Stimulated activated CD4-positive, alpha-beta T cell treated with anti-CD3 and anti-CD28 coated beads, TNF-alpha, amount 100 ng/mL, for 1 hour (primary cell): ENCODE data around the gene NPHP4.

Experiments used
- DNase-seq, 3 donors: peaks; one replicate each; pipeline ENCODE4 v3.0.0-alpha.2; 2020; ENCODE audit warnings: low read depth in 3 of 3, low spot score in 1 of 3

The NPHP4 gene

GRCh38 chr1:5991381-5992025 is 722 bp downstream of the NPHP4 start:
- peak in 1 of 3 donors; percentile 30 for DNase-seq

DNA sequence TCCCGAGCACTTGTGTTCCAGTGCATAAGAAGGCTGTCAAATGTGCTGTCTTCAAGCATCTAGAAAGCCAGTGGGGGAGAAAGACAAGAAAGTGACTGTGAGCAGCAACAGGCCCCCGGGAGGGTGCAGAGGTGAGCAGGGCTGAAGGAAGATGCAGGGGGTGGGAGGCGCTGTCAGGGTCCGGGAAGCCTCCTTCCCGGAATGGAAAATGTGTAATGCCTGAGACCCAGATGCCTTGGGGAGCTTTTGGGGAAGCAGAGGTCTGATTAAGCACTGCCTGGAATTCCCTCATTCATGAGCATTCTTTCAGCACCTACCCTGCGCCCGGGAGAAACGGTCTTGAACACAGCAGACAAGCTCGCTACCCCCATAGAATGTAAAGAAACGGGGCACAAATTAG is 1.3 kb downstream of the NPHP4 start:
- DNase-seq, result no peak

DNA sequence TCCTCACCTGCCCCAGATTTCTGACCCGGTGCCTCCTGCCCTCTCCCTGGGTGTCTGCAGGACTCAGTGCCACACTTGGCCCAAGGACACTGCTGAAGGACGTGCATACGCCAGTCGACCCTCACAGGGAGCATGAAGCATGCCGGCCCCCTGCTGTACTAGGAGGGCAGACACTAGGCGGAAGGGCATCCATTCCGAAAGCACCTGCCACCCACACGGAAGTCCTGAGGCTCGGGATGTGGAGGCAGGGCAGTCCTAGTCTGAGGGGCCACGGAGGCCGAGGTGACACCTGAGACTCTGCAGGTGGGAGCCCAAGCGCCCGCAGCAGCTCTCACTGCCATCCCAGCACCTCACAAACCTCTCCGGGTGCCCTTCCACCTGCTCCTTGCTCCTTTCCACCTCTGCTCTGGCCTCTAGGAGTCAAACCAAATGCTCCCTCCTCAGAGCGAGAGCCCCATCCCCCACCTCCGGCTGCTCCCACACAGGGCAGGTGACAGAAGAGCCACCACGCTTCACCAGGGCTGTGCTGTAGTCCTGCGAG is 2.4 kb downstream of the NPHP4 start:
- no peak for DNase-seq

DNA sequence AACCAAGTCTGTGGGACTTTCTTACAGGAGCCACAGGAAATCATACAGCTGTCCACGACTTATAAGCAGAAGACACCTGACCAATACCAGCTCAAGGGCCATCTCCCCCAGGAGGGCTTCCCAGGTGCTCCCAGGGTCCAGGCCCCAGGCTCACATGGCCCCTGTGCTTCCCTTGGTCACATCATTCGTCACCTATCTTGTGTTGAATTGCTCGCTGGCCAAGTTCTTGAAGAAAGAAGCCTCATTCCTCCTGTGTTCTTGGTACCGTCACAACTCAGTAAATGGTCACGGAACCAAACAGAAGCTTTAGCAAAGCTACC is 3.0 kb downstream of the NPHP4 start:
- DNase-seq, result no peak

DNA sequence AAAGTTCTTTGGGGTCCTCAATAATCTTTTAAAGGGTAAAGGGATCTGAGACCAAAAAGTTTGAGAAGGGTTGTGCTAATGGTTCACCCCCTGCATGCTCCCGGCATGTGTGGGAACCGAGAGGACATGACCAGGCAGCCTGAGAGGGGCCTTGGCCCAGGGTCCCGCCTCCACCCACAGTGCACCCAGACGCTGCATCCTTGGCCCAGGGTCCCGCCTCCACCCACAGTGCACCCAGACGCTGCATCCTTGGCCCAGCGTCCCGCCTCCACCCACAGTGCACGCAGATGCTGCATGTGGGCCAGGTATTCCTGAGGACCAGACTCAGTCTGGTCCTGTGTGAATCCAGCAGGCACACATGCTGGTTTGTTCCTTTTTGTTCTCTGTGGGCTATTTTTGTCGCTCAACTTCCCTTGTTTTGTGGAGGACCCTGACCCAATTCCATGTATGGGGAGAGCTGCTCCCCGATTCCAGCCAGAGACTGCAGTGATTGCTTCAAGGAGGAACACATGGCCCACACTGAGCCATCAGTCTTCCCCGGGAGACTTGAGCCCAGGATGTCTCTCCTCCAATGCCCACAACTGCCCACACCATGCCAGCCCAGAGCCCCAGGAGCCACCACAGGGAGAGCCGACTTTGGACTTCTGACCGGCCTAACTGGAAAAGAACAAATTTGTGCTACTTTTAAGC is 3.5 kb downstream of the NPHP4 start:
- DNase-seq, result no peak

DNA sequence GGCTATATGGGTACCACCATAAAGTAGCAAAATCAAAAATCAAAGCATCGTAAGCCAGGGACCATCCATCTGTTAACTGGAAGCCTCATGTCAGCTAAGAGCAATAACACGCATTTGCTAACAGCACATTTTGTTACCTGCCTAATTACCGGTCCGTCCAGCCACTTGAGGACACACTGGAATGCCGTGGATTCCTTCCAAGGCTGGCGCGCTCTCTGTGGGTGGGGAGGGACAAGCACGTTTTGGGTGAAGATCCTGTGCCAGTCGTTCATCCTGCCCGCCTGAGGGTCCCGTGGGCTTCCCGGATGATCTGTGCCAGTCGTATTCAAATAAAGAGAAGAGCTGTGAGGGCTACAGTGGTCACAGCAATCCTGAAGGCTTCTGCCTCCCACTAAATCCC is 6.2 kb downstream of the NPHP4 start:
- DNase-seq, result no peak

- DNase-seq, result no peak
Observed at GRCh38 chr1:5985250-5985649, 7.0 kb downstream of the NPHP4 start.

- no peak for DNase-seq
Observed at GRCh38 chr1:5983361-5984103, 8.7 kb downstream of the NPHP4 start.

- DNase-seq, result no peak
Observed at GRCh38 chr1:5982868-5983267, 9.4 kb downstream of the NPHP4 start.

- no peak for DNase-seq
Observed at GRCh38 chr1:5982276-5982675, 9.9 kb downstream of the NPHP4 start.

- no peak for DNase-seq
Observed at GRCh38 chr1:5981009-5981380, 11.2 kb downstream of the NPHP4 start.

GRCh38 chr1:5980314-5981008 is 11.8 kb downstream of the NPHP4 start:
- no peak for DNase-seq

DNA sequence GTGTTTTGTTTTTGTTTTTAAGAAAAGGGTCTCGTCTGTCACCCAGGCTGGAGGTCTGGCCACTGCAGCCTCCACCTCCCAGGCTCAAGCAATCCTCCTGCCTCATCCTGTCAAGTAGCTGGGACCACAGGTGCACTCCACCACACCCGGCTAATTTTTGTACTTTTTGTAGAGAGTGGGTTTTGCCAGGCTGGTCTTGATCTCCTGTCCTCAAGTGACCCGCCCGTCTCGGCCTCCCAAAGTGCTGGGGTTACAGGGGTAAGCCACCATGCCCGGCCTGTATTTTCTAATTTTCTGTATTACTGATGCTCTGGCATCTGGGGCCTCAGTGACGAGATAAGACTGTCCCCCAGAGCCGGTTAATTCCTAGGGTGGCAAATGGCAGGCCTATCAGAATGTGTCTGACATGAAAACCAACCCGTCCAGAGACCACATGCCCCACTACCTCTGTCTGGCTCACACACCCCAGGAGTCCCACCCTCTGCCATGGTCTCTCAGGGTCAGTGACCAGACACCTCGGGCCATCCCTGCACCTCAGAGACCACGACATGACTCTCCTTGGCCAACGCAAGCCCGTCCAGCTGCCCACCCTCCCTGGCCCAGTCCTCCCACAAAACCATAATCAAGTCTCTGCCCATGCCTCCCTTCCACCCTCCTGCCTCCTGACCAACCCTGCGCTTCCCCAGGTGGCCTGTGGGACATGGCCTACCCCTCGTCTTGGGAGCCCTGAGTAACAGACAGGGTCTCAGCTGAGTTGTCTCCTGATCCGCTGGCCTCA is 12.5 kb downstream of the NPHP4 start:
- no peak for DNase-seq

DNA sequence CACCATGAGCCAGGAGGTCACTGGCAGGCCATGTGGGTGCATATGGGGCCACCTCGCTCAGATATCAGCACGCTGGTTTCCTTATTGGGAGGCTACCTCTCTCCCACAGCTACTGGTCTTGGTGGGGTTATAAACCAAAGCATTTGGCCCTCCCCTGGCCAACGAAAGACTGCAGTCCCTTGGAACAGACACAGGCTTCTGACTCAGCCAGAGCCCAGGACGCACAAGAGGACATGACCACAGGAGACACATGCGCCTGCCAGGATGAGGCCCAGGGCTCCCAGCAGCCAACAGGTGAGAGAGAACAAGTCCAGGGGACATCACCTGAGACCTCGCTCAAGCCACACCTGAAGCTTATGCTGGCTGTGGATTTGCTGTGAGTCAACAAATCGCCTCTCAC is 13.8 kb downstream of the NPHP4 start:
- DNase-seq, result no peak

DNA sequence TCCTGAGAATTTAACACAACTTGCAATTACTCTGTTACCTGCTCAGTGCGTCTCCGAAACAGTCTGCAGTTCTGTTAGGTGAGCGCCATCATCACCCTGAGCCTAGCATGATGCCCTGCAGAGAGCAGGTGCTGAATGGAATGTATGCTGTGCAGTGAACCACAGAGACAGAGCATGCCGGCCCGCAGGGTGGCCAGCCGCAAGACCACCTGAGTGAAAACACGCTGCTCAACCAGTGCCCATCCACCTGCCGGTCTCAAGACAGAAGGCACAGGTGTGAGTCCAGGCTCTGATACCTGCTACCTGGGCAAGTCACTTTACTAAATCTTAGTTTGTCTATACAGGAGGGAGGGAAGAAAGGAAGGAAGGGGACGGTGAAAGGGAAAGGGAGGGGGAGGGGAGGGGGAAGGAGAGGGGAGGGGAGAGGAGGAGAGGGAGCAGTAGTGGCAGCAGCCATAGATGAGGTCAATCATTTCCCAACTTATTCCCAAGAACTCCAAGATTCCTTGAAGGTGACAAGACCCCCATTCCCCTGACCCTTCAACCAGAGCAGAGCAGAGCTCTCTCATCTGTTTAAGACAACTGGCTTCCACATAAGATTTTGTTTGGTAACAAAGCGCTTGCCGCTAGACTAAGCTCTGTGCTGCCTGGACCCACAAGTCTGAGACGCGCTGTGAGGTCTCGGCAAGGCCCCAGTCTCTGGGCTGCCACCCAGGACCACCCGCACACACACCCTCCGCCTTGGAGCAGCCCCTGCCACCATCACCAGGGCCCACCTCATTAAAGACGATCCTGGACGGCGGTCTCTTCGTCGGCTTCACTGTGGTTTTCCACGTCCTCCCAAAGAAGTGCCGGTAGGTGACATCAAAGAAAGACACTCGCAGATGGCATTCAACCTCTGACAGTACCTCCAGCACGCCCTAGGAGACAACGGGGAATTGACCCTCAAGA is 14.5 kb downstream of the NPHP4 start:
- DNase-seq, result no peak

DNA sequence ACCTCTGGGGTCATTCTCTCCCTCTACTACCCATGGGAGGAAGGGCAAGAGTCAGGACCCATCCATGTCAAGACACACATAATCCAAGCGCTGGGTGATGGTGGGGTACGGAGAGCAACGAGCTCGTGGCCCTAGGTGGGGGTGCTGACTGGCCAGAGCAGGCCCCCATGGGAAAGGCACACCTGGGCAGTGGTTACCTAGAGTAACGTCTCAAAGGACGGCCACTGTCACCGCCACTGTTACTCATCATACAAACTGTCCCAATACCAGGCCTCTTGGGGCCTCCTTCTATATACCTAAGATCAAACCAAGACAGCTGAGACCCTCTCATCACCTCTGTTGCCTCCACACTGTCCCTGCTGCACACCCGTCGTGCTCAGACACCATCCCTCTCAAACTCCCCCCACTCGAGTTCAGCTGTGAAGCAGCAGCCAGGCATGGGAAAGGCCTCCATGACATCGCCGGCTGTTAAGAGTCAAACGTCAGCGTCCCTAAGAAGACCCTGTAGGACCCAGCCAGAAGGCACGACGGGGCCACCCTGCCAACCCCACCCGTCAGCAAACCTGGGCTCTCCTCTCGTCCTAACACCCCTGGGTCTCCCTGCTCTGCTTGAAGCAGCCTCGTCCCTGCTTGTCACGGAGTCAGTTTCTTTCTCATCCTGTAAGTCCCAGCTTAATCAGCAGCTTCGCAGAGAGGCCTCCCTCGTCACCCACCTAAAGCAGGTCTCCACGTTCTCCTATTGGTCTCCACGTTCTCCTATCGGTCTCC is 15.3 kb downstream of the NPHP4 start:
- no peak for DNase-seq

- no peak for DNase-seq
Observed at GRCh38 chr1:5976231-5976630, 16.0 kb downstream of the NPHP4 start.

- DNase-seq, result peak in 1 of 3 donors; percentile 27
Observed at GRCh38 chr1:5975133-5975880, 16.9 kb downstream of the NPHP4 start.
